Pancreas (tissue), 10 donors: Measurements from ENCODE around the gene UVRAG. TPM values are rescaled to one million over a fixed set of nuclear protein-coding genes. Genes with fewer than 3 reads are reported as not detected.

Experiments
- ATAC-seq, 4 donors: fragments of 200-7000 bp; cut with Tn5 transposase; one replicate each; pipeline versions ENCODE4 v1.8.0 to v1.9.1; 2020; ENCODE audit warnings: mild to moderate bottlenecking in 4 of 4, moderate library complexity in 4 of 4
- DNase-seq, 6 donors: peaks; one replicate each; pipeline ENCODE4 v3.0.0-alpha.2; 2020
- FAIRE-seq: peaks from 2 replicates; lab custom pipeline; 2012; peaks lifted over from hg19 to GRCh38; lab: Jason Lieb, UNC
- H3K27ac ChIP-seq, 4 donors: fragments of 200-600 bp; sonication (generic); 1 replicate in 3 of 4; 2 replicates in 1 of 4; pipeline versions ENCODE4 v1.5.0 to v1.8.0; 2020
- H3K27me3 ChIP-seq, 4 donors: fragments of 200-600 bp; one replicate each; pipeline ENCODE4 v1.8.0; 2021
- H3K36me3 ChIP-seq, 3 donors: fragments of 200-600 bp; sonication (generic) in 1 of 3; one replicate each; pipeline versions ENCODE4 v1.5.0 to v1.8.0; 2020 to 2021
- H3K4me1 ChIP-seq, 3 donors: fragments of 200-600 bp; one replicate each; pipeline ENCODE4 v1.8.0; 2021
- H3K4me3 ChIP-seq, 4 donors: fragments of 200-600 bp; sonication (generic) in 2 of 4; one replicate each; pipeline versions ENCODE4 v1.5.0 to v1.8.0; 2020 to 2021
- H3K9me3 ChIP-seq, 4 donors: fragments of 200-600 bp; one replicate each; pipeline ENCODE4 v1.8.0; 2021
- WGBS, 2 donors: extraction: QIAGEN DNeasy Blood & Tissue Kit; methylation state at CpG; one replicate each; pipeline ENCODE4 v1.1.7; 2013; 5-methylcytosine and 5-hydroxymethylcytosine counted together
- intact Hi-C, 3 donors: fragments of 100-400 bp; cut with DNase I; formaldehyde crosslinking; loops; one replicate each; pipeline versions ENCODE4 v1.11.1 to v1.14.2; 2022
- polyA plus RNA-seq, 2 donors: library from polyadenylated mRNA; stranded (reverse); fragments of 200-250 nt; gene quantifications; one replicate each; pipeline ENCODE4 v1.2.3, GENCODE V29; 2013
- total RNA-seq, 6 donors: library from RNA; stranded (reverse); fragmentation: NEBNext Ultra II Directional in 4 of 6; extraction: Animal tissue kit (Norgen Biotek cat#: 25700) in 4 of 6; gene quantifications; one replicate each; pipeline versions ENCODE4 v1.2.1 to v1.2.4, GENCODE V29; 2021 to 2023
- TF ChIP-seq, protein P1 (sequence below), 4 donors: fragments of 200-600 bp; sonication (generic) in 3 of 4; IDR thresholded peaks; one replicate each; pipeline versions ENCODE4 v1.5.0 to v1.8.0; 2021; ENCODE audit warnings: antibody characterized with exemption in 4 of 4
- donor health status: healthy with polysubstance abuse.
- donor health status: DM: no; HTN: no; CAD: no; lungs with moderate emphysema.
- donor health status: DM: no; HTN: no; CAD: no.
- donor health status: control.
- donor health status: control.
- donor health status: Bipolar disorder and iron deficiency.
- donor health status: DM: yes; HTN: yes; CAD: no.
- donor health status: DM: no; HTN: no; CAD: no.
- donor health status: DM: no; HTN: no; CAD: no.
- donor health status: DM: yes; HTN: yes; CAD: no.

UVRAG gene
- total and polyA plus RNA-seq, 8 donors = 3.3 to 17.2 (median 7.6) TPM

- intact Hi-C loops = no loop called here
- TF ChIP-seq, protein P1, sequence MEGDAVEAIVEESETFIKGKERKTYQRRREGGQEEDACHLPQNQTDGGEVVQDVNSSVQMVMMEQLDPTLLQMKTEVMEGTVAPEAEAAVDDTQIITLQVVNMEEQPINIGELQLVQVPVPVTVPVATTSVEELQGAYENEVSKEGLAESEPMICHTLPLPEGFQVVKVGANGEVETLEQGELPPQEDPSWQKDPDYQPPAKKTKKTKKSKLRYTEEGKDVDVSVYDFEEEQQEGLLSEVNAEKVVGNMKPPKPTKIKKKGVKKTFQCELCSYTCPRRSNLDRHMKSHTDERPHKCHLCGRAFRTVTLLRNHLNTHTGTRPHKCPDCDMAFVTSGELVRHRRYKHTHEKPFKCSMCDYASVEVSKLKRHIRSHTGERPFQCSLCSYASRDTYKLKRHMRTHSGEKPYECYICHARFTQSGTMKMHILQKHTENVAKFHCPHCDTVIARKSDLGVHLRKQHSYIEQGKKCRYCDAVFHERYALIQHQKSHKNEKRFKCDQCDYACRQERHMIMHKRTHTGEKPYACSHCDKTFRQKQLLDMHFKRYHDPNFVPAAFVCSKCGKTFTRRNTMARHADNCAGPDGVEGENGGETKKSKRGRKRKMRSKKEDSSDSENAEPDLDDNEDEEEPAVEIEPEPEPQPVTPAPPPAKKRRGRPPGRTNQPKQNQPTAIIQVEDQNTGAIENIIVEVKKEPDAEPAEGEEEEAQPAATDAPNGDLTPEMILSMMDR (IDR thresholded peaks at IDR 0.05) = no peak
- H3K36me3 ChIP-seq = no peaks in the 10 kb centered on the region
- peaks cover 0 to 23% (median 9%) of the 10 kb centered on the region in 3 donors for H3K4me1 ChIP-seq
- H3K27me3 ChIP-seq = no peaks in the 10 kb centered on the region
- H3K27ac ChIP-seq = no peak overlapping the region
- FAIRE-seq = no peak
- H3K4me3 ChIP-seq = no peak overlapping the region
- no peak for DNase-seq
- WGBS, 2 donors = 95% methylated on average over 6 of the region's 6 CpGs
- ATAC-seq = no peak
- H3K9me3 ChIP-seq = no peaks in the 10 kb centered on the region
Observed at GRCh38 chr11:75950141-75950540, 135.1 kb downstream of the UVRAG start.

DNA sequence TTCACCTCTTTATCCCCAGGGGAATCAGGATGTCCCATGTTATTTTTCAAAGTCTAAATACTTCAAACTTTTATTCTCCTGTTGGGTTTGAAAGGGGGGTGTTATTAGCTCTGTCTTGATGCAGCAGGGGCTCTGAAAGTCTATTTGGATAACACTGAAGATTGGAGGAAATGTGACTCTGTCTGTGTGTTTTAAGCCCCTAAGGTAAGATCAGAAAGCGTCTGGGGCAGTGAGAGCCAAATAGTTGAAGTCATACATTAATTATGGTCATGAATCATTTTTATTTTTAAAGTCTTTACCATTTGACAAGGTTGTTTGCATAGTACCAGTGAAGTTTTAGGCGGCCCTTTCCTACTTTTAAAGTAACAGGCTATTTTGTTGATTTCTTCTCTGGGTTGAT, 139.0 kb downstream of the UVRAG start:
- TF ChIP-seq, protein P1 (IDR thresholded peaks at IDR 0.05) = no peak
- peak in 1 of 4 donors; percentile 27 for ATAC-seq
- WGBS, 2 donors = 56 to 63% methylated on average over 2 of the region's 2 CpGs

DNA sequence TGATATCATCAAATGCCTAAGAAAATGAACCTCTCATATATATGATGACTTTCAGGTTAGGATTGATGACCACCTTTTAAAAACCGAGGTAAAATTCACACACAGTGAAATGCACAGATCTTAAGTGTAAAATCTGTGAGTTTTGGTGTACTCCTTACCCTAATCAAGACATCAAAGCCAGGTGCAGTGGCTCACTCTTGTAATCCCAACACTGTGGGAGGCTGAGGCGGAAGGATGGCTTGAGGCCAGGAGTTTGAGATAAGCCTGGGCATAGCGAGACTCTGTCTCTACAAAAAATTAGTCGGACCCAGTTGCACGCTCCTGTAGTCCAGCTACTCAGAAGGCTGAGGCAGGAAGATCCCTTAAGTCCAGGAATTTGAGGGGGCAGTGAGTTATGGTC, 140.4 kb downstream of the UVRAG start:
- Histone ChIP-seq H3K9me3 (no peaks in the 10 kb centered on the region), H3K27ac (no peak overlapping the region), H3K36me3 (no peaks in the 10 kb centered on the region), H3K4me3 (no peak overlapping the region), H3K4me1 (no peaks in the 10 kb centered on the region), H3K27me3 (no peaks in the 10 kb centered on the region)
- no peak for FAIRE-seq
- intact Hi-C loops = no loop called here
- no peak for DNase-seq
- WGBS, 2 donors = 56 to 59% methylated on average over 5 of the region's 5 CpGs
- TF ChIP-seq, protein P1 (IDR thresholded peaks at IDR 0.05) = no peak
- no peak for ATAC-seq

More for the DNA sequence above, 139.0 kb downstream of the UVRAG start:
- DNase-seq = no peak
- H3K9me3 ChIP-seq = no peaks in the 10 kb centered on the region
- no peak overlapping the region for H3K4me3 ChIP-seq
- H3K36me3 ChIP-seq = no peaks in the 10 kb centered on the region
- no peak overlapping the region for H3K27ac ChIP-seq
- FAIRE-seq = no peak
- intact Hi-C loops = no loop called here
- no peaks in the 10 kb centered on the region for H3K4me1 ChIP-seq
- no peaks in the 10 kb centered on the region for H3K27me3 ChIP-seq

GRCh38 chr11:75959540-75959939, 144.5 kb downstream of the UVRAG start:
- Histone ChIP-seq H3K36me3 (no peaks in the 10 kb centered on the region), H3K4me3 (no peak overlapping the region), H3K4me1 (no peaks in the 10 kb centered on the region), H3K27me3 (no peaks in the 10 kb centered on the region), H3K9me3 (no peaks in the 10 kb centered on the region), H3K27ac (no peak overlapping the region)
- intact Hi-C loops = no loop called here
- FAIRE-seq (no peak), ATAC-seq (no peak), DNase-seq (no peak)
- TF ChIP-seq, protein P1 (IDR thresholded peaks at IDR 0.05) = no peak
- WGBS, 2 donors = 88 to 89% methylated on average over 2 of the region's 2 CpGs

- Histone ChIP-seq H3K4me1 (peaks cover 0 to 6% (median 0%) of the 10 kb centered on the region in 3 donors), H3K9me3 (no peaks in the 10 kb centered on the region), H3K36me3 (no peaks in the 10 kb centered on the region), H3K27me3 (no peaks in the 10 kb centered on the region), H3K4me3 (no peak overlapping the region), H3K27ac (no peak overlapping the region)
- ATAC-seq = no peak
- no peak for FAIRE-seq
- WGBS, 2 donors = 98 to 99% methylated on average over 2 of the region's 2 CpGs
- TF ChIP-seq, protein P1 (IDR thresholded peaks at IDR 0.05) = no peak
- intact Hi-C loops = no loop called here
- DNase-seq = no peak
Observed at GRCh38 chr11:75964071-75964470, 149.1 kb downstream of the UVRAG start.
